Stimulated activated CD4-positive, alpha-beta T cell treated with anti-CD3 and anti-CD28 coated beads, Interleukin-15, amount 100 ng/mL, for 1 hour (primary cell): ENCODE data around the gene ANP32D.
"Not testable (repeated sequence)": the region's sequence is repeated elsewhere in the genome, so short reads cannot be mapped to it uniquely, and the experiment has no call there.

ENCODE experiments used
- DNase-seq, 2 donors: peaks; one replicate each; pipeline ENCODE4 v3.0.0-alpha.2; 2020; ENCODE audit warnings: low read depth in 1 of 2, low spot score in 1 of 2

The ANP32D gene

GRCh38 chr12:48472259-48472658 is at the start of gene ANP32D:
ANP32D (plus strand) TSS chr12:48472559; CDS start chr12:48472665, 106 bp downstream.
- DNase-seq = no peak

- no peak for DNase-seq
These were observed 49.2 kb upstream of the ANP32D start for GRCh38 chr12:48423171-48423570.

- DNase-seq = no peak
These were observed 47.7 kb upstream of the ANP32D start for GRCh38 chr12:48424644-48425043.

DNA sequence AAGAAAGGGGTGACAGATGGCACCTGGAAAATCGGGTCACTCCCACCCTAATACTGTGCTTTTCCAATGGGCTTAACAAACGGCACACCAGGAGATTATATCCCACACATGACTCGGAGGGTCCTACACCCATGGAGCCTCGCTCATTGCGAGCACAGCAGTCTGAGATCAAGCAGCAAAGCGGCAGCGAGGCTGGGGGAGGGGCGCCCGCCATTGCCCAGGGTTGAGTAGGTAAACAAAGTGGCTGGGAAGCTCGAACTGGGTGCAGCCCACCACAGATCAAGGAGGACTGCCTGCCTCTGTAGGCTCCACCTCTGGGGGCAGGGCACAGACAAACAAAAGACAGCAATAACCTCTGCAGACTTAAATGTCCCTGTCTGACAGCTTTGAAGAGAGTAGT is 38.3 kb upstream of the ANP32D start:
- not testable (repeated sequence) for DNase-seq

DNA sequence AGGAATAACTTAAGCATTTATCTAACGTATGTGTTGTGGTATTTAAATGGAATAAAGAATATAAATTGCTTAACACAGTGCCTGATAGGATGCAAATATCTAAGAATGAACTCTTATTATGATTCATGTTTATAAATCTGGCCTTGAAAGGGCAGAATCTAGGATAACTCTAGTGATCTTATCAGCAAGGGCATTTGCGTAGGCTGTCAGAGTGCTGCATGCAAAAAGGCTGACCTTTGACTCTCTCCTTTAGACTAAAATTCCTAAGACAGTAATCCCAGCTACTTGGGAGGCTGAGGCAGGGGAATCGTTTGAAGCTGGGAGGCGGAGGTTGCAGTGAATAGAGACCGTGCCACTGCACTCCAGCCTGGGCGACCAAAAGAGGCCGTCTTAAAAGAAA is 31.3 kb upstream of the ANP32D start:
- no peak for DNase-seq

- DNase-seq = no peak
These were observed 30.0 kb upstream of the ANP32D start for GRCh38 chr12:48442179-48442847.

GRCh38 chr12:48445538-48445937 is 26.8 kb upstream of the ANP32D start:
- DNase-seq = no peak

GRCh38 chr12:48446161-48446776 is 26.1 kb upstream of the ANP32D start:
- no peak for DNase-seq

- no peak for DNase-seq
These were observed 24.6 kb upstream of the ANP32D start for GRCh38 chr12:48447755-48448154.

DNA sequence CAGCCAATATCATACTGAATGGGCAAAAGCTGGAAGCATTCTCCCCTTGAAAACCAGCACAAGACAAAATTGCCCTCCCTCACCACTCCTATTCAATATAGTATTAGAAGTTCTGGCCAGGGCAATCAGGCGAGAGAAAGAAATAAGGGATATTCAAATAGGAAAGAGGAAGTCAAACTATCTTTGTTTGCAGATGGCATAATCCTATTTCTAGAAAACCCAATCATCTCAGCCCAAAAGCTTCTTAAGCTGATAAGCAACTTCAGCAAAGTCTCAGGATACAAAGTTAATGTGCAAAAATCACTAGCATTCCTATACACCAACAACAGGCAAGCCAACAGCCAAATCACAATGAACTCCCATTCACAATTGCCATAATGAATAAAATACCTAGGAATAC is 21.0 kb upstream of the ANP32D start:
- DNase-seq = no peak

DNA sequence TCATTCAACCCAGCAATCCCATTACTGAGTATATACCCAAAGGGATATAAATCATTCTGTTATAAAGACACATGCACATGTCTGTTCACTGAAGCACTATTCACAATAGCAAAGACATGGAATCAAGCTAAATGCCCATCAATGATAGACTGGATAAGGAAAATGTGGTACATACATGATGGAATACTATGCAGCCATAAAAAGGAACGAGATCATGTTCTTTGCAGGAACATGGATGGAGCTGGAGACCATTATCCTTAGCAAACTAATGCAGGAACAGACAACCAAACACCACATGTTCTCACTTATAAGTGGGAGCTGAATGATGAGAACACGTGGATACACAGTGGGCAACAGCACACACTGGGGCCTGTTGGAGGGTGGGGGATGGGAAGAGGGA is 19.4 kb upstream of the ANP32D start:
- DNase-seq = not testable (repeated sequence)

GRCh38 chr12:48454667-48455066 is 17.7 kb upstream of the ANP32D start:
- DNase-seq = no peak

DNA sequence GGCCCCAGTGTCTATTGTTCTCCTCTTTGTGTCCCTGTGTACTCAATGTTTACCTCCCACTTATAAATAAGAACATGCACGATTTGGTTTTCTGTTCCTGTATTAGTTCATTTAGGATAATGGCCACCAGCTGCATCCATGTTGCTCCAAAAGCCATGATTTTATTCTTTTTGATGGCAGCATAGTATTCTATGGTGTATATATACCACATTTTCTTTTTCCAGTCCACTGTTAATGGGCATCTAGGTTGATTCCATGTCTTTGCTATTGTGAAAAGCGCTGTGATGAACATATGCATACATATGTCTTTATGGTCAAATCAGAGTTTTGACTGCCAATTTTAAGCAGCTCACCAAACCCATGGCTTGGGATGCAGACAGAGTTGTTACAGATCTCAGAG is 17.2 kb upstream of the ANP32D start:
- no peak for DNase-seq

- DNase-seq = no peak
These were observed 13.1 kb upstream of the ANP32D start for GRCh38 chr12:48459259-48459658.

GRCh38 chr12:48469027-48469426 is 3.3 kb upstream of the ANP32D start:
- DNase-seq = not testable (repeated sequence)

GRCh38 chr12:48473061-48473460 is 702 bp downstream of the ANP32D start:
- DNase-seq = no peak

- not testable (repeated sequence) for DNase-seq
These were observed 2.1 kb downstream of the ANP32D start for GRCh38 chr12:48474497-48474896.

DNA sequence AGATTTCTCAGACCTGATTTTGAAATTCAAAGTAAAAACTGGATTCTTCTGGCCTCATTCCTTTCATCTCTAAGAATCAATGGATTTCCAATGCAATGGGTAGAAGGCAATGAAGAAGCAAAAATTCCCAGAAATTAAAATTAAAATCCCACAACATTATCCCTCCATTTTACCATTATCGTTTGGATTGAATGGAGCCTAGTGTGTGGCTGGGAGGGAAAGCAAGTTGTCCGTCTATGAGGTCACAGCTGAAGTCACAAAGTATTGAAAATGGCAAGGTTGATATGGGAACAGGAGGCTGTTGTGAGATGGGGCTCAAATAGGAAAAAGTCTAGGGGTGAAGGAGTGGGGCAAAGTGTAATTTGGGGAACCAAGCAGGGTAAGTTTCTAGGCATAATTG is 9.8 kb downstream of the ANP32D start, which contains the start of gene C12orf54:
Gene C12orf54 (plus strand): TSS at position 301 of the 400 bp plus-strand sequence. CDS start 799 bp downstream, outside the sequence.
- DNase-seq = no peak

DNA sequence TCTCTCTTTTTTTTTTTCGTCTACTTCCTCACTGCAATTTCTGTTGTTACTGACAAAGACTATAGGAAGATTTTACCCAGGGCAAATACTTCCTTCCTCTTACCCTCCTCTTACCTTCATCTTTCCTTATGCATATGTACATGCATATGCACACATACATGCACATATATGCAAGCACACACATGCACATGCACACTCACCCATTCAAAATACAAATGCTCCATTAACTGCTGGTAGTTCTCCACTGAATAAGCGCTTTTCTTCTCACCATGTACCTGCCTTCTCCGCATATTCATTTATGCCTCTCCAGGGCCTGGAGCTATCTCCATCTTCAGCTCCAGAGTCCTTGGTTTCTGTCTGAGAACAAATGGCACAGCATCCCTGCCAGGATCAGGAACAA is 10.6 kb downstream of the ANP32D start:
- no peak for DNase-seq

DNA sequence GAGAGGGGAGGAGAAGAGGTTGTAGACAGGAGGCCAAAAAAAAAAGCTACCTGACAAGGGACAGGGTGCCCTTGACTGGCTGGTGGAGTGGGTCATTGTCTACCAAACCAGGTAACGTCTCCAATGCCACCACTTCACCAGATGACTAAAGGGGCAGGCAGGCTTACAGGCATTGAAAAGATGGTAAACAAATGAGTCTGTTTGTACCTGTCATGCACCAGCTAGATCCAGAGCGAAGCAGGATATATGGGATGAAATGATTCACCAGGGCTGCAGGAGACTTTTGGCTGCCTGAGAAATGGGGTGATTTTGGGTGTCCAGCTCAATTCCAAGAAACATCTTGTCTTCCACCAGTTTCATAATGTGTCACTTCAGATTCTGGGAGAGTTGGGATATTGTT is 13.9 kb downstream of the ANP32D start:
- no peak for DNase-seq

DNA sequence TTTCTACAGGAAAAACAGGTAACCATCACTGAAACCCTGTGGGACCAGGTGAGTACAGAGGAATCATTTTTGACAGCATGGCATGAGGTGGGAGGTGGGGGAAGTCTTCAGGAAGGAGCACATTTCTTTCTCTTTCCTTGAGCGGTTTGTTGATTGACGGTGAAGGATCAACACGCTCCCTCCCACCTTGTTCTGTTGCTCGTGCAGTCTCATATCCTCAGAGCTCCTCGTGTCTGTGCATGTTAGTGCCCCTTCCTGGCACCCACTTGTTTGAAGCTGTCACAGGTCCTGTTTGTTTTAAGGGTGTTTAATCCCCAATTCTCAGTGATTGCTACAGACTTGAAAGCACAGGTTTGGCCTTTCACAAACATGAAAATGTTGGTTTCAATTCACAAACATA is 14.3 kb downstream of the ANP32D start:
- DNase-seq = no peak

GRCh38 chr12:48489012-48489411 is 16.7 kb downstream of the ANP32D start:
- no peak for DNase-seq

GRCh38 chr12:48489456-48489855 is 17.1 kb downstream of the ANP32D start:
- not testable (repeated sequence) for DNase-seq
